ENCODE measurements around the gene GSTM1.

GRCh38 chr1:109689844-109690405 is 2.3 kb downstream of the GSTM1 start:
- TF ChIP-seq, protein P1, sequence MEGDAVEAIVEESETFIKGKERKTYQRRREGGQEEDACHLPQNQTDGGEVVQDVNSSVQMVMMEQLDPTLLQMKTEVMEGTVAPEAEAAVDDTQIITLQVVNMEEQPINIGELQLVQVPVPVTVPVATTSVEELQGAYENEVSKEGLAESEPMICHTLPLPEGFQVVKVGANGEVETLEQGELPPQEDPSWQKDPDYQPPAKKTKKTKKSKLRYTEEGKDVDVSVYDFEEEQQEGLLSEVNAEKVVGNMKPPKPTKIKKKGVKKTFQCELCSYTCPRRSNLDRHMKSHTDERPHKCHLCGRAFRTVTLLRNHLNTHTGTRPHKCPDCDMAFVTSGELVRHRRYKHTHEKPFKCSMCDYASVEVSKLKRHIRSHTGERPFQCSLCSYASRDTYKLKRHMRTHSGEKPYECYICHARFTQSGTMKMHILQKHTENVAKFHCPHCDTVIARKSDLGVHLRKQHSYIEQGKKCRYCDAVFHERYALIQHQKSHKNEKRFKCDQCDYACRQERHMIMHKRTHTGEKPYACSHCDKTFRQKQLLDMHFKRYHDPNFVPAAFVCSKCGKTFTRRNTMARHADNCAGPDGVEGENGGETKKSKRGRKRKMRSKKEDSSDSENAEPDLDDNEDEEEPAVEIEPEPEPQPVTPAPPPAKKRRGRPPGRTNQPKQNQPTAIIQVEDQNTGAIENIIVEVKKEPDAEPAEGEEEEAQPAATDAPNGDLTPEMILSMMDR (IDR thresholded peaks at IDR 0.05; ENCODE audit: insufficient read depth, low read length, poor library complexity, severe bottlenecking), result no peak
- TF ChIP-seq EZH2phosphoT487 (conservative IDR thresholded peaks at IDR 0.05; ENCODE audit: low read length), result no peak

Data from SU-DHL-6 (cell line).